Stimulated activated CD4-positive, alpha-beta T cell treated with anti-CD3 and anti-CD28 coated beads, Interleukin-4, amount 100 ng/mL, for 48 hours (primary cell): ENCODE results near the gene LGR6.
"Not testable (repeated sequence)": the region's sequence is repeated elsewhere in the genome, so short reads cannot be mapped to it uniquely, and the experiment has no call there.

ENCODE experiments used
- DNase-seq, 2 donors: peaks; one replicate each; pipeline ENCODE4 v3.0.0-alpha.2; 2020; ENCODE audit warnings: low read depth in 2 of 2

LGR6 gene

GRCh38 chr1:202179828-202180750, 13.5 kb upstream of the LGR6 start:
- DNase-seq: no peak

DNA sequence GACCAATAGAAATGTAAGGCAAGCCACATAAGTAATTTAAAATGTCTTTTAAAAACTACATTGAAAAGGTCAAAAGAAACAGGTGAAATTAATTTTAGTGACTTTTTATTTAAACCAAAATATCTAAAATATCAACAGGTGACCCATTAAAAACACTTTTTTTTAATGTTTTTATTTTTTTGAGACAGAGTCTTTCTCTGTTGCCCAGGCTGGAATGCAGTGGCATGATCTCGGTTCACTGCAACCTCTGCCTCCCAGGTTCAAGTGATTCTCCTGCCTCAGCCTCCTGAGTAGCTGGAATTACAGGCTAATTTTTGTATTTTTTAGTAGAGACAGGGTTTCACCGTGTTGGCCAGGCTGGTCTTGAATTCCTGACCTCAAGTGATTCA, 12.9 kb upstream of the LGR6 start:
- not testable (repeated sequence) for DNase-seq

DNA sequence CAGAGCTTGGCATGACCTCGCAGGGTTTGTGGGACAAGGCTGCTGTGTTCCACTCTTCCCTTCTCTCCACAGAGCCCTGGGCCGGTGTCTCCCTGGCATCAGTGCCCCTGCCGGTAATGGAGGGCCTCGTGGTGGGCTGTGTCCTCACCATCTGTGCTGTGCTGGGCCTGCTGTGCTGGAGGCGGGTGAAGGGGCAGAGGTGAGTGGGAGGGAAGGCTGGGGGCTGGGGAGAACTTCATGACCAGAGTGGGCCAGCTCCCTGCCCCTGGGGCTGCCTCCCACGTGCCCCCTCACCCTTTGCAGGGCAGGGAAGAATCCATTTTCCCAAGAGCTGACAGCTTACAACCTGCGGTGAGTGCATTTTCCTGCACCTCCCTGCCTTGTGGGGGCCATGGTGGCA, 12.0 kb upstream of the LGR6 start:
- DNase-seq: no peak

DNA sequence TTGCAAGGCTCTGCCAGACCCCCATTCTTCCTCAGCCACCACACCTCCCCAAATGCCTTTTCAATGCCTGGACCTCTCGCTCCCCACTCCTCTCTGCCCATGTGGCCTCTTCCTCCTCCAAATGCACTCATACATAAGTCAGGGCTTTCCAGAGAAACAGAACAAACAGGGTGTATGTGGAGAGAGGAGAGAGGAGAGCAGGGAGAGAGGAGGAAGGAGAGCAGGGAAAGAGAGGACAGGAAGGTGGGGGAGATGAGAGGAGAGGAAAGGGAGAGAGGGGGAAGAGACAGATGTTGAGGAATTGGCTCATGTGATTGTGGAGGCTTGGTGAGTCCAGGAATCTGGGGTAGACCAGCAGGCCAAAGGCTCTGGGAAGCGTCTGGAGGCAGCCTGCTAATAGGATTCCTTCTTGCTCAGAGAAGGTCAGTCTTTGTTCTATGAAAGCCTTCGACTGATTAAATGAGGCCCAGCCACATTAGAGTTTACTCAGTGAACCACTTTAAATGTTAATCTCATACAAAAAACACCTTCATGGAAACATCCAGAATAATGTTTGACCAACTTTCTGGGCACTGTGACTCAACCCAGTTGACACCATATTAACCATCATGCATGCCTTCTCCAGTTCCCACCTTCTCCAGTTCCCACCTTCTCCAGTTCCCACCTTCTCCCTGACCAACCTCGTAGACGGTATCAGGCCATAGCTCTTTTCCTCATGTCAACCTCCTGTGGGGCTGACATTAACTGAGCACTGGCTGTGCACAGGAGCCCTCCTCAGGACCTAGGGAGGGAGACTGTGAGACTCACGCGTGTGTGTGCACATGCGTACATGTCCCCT, 11.3 kb upstream of the LGR6 start:
- DNase-seq: no peak

DNA sequence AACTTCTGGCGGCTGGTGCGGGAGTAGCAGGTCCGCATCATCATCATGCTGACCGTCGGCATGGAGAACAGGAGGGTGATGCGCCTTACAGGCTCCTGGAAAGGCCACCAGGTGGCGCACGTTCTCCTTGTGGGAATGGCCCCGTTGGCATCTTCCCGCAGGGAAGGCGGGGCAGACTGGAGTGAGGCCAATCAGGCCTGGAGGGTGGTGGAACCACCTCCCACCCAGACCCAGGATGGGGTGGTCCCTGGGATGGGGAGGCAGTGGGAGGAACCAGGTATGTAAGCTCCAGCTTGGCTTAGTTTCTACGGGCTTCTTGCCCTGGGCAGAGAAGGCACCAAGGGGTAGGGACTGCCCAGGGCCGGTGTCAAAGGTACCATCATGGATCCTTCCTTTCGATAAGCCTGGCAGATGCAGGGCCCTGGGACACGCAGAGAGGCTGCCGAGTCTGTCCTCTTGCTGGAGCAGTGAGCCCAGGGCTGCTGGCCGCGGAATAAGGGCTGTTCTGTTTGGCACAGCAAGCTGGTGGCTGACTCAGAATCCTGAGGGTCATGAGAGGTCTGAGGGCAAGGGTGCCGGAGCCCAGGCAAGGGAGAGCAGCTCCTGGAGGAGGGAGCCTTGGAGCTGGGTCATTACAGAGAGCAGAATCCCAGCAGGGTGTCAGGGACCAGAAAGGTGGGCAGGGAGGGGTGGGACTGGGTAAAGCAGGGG, 8.7 kb upstream of the LGR6 start:
- peak; percentile 70 to 71 for DNase-seq

DNA sequence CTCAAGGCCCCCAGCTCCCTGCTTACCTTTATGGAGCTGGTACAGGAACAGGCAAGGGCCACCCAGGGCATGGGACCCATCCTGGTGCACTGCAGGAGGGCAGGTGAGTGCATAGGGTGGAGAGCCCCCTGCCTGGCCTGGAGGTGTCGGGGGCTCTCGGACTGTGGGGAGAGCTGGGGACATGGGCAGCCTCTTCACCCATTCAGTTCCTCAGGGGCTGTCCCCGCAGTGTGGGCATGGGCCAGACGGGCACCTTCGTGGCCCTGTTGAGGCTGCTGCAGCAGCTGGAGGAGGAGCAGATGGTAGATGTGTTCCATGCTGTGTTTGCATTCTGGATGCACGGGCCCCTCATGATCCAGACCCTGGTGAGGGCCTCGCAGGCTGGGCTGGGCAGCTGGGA, 7.3 kb upstream of the LGR6 start:
- DNase-seq: no peak

DNA sequence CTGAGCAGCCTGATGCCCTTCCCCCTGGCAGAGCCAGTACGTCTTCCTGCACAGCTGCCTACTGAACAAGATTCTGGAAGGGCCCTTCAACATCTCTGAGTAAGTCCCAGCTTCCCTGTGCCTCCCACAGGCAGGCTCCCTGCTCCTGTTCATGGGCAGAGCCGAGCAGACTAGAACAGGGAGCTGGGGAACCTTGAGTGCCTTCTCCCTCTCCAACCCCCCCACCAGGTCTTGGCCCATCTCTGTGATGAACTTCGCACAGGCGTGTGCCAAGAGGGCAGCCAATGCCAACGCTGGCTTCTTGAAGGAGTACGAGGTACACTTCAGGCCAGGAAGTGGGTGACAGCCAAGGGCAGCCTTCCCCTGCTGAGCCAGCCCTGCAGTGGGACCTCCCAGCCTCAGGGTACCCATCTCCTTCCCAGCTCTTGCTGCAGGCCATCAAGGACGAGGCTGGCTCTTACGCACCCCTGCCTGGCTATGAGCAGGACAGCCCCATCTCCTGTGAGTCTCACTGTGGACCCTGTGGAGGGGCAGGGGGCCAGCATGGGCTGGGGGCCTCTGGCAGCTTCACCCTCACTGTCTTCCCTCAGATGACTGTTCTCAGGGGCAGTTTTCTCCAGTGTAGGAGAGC, 6.4 kb upstream of the LGR6 start:
- DNase-seq: no peak

DNA sequence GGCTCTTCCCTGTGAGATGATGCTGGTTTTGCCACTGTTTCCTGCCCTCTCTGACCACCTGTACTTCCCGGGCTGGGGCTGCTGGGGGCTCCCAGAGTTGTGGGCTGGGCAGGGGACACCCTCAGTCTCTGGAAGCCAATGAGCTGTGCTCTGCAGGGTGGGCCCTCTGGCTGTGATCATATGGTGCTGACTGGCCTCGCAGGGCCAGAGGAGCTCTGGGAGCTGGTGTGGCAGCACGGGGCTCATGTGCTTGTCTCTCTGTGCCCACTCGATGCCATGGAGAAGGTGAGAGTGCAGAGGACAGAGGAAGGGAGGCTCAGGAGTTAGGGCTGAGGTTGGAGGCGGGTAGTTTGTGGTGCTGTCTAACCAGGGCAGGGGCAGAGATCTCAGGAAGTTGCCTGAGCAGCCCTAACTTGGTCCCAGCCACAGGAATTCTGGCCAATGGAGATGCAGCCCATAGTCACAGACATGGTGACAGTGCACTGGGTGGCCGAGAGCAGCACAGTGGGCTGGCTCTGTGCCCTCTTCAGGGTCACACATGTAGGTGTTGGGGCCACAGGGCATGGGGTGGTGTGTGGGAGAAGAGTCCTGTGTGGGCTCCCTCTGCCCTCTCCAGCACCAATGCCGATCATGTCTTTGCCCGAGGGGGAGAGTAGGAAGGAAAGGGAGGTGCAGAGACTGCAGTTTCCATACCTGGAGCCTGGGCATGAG, 5.7 kb upstream of the LGR6 start:
- no peak for DNase-seq

GRCh38 chr1:202189001-202189790, 4.4 kb upstream of the LGR6 start:
- DNase-seq: peak; percentile 76 to 86

DNA sequence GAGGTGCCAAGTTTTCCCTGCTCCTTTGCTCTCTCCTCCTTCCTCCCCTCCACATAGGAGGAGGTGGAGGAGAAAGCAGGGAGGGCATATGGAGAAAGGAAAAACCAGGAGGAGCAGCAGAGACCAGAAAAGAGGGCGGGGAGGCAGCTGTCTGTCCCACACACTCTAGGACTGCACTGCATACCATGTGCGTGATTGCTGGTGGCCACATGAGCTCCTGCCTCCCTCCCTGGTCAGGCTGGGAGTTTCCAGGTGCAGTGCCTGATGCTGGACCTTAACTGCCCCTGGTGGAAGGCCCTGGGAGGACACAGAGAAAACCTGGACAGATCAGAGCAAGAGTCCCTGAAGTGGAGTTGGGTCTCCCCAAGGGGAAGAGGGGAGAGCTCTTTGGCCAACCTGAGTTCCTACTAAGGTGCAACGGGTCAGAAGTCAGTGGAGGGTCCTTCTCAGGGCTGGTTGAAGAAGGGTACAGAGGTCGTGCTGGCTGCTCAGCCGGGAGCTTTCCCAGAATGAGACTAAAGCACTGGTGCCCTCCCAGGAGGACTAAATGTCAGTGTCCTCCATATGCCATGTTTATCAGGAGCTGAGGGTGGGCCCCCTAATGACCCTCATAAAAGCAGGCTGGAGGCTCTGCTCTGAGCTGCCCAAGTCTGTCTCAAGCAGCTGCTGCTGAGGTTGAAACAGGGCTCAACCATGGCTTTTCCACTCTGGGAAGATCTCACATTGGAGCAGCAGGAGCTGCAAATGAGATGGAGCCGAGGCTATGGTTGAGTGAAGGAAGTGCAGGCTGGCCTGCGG, 3.5 kb upstream of the LGR6 start:
- no peak for DNase-seq

DNA sequence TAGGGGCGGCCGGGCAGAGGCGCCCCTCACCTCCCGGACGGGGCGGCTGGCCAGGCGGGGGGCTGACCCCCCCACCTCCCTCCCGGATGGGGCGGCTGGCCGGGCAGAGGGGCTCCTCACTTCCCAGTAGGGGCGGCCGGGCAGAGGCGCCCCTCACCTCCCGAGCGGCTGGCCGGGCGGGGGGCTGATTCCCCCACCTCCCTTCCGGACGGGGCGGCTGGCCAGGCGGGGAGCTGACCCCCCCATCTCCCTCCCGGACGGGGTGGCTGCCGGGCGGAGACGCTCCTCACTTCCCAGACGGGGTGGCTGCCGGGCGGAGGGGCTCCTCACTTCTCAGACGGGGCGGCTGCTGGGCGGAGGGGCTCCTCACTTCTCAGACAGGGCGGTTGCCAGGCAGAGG, 2.2 kb upstream of the LGR6 start:
- not testable (repeated sequence) for DNase-seq

GRCh38 chr1:202192770-202193613, 607 bp upstream of the LGR6 start:
- DNase-seq: peak; percentile 45 to 52

DNA sequence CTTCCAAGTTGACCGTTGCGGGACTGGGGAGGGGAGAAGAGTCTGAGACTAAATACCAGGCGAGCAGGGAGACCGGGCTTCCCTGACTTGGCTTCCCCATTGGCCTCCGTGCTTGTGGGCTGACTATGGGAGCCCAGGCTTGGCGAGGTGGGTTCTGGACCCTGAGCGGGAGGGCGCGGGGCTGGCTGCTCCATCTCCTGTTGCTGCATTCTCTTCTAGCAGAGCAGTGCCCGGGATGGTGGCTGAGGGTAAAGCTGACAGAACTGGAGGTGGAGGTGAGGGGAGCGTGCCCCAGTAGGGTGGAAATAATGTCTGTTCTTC, 689 bp downstream of the LGR6 start:
- DNase-seq: no peak

DNA sequence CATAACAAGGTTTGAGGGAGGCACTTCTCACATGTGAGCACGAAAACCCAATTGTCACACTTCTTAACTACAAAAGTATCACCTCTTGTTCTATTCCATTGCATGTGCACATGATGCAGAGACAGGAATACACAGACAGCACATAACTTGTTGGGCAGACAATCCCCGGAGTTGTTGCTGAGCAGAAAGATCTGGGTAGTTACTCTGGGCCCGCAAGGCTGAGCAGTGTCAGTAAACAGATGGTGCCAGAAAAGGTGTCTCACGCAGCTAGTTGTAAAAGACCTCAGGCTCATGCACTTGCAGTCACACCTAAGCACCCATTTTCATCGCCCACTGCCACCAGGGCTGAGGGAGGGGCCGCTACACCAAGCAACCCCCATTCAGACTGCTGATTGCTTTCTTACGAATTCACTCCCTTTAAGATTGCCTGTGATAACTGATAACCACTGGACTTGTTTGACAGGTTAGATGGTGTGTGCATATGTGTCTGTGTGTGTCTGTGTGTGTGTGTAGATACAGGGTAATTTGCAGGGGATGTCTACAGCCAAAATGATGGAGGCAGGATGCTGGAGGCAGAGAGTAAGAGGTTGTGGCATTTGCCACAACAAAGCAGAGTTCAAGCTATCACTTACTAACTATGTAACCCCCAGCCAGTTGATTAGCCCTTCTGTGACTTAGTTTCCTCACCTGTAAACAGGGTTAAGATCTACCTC, 4.2 kb downstream of the LGR6 start:
- no peak for DNase-seq

- DNase-seq: no peak
Observed at GRCh38 chr1:202198366-202198724, 4.7 kb downstream of the LGR6 start.

DNA sequence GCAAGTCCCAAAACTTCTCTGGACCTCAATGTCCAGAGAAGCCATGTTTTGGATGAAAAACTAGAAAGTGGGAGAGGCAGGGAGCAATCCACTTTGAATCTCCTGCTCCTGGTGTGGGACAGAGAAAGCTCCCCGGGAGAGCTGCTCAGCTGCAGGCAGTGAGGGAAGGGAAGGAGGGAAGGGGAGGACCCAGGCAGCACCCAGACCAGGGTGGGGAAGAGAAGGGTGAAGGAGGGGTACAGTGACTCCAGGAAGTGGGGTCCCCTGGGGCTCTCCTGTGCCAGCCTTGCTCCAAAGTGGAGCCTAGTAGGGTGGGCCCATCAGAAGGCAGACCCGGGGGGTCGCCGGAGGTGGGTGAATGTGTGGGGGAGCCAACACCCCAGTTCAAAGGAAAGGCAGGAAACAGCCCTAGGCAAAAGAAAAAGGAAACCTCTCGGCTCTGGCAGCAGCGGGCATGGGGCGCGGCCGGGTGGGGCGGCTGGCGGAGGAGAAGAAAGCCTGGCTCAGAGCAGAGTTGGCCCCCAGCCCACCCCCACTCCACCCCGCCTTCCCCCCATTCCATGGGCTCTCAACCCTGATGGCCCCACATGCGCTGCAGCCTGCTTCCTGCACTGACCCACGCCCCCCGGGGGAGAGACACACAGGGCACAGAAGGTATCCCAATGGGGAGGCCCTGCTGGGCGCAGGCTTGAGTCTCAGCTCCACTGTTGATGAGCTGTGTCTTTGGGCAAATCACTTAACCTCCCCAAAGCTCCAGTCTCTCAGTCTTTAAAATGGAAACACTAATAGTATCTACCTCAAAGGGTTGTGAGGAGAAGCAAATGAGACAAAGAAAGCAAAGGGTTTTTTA, 5.7 kb downstream of the LGR6 start:
- no peak for DNase-seq

- no peak for DNase-seq
Observed at GRCh38 chr1:202200112-202200548, 6.5 kb downstream of the LGR6 start.
